ENCODE measurements around the gene C3orf38. TPM values are rescaled to one million over a fixed set of nuclear protein-coding genes. Genes with fewer than 3 reads are reported as not detected.

The C3orf38 gene
- total RNA-seq, 2 donors from 2014 or later = 37.3 to 41.7 TPM

DNA sequence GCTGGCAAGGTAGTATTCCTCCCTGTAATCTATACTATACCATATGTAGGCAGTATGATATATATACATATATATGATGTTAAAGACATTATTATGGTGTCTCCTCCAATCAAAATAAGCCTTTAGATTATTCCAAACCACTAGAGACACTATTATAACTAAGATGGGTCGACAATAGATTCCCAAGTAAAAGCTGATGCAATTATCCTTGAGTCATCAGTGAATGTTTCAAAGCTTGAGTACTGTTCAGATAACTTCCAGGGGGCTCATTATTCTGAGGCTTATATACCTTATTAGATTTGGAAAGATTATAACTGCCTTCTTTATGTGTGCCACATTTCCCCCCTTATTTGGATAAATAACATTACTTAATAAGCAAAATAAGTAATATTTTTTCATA is 11.9 kb upstream of the C3orf38 start:
- H3K27me3 Mint-ChIP-seq (ENCODE audit: low read depth) = no peaks in the 10 kb centered on the region
- peaks cover 4 to 27% of the 10 kb centered on the region in 2 donors for H3K36me3 Mint-ChIP-seq (ENCODE audit: insufficient read depth in 2 of 2)
- H3K9me3 Mint-ChIP-seq = no peaks in the 10 kb centered on the region
- H3K4me3 Mint-ChIP-seq = no peak overlapping the region
- H3K4me1 Mint-ChIP-seq (ENCODE audit: low read depth) = peaks cover 22% of the 10 kb centered on the region
- ATAC-seq (replicated peaks in 1 of 2) (no peak), DNase-seq (no peak)
- no peak overlapping the region for H3K27ac Mint-ChIP-seq

GRCh38 chr3:88141458-88142083 is 8.2 kb upstream of the C3orf38 start:
- Mint-ChIP-seq H3K36me3 (ENCODE audit: insufficient read depth in 2 of 2) (peaks cover 4 to 24% of the 10 kb centered on the region in 2 donors), H3K27ac (no peak overlapping the region), H3K27me3 (ENCODE audit: low read depth) (no peaks in the 10 kb centered on the region), H3K9me3 (no peaks in the 10 kb centered on the region), H3K4me3 (no peak overlapping the region), H3K4me1 (ENCODE audit: low read depth) (peaks cover 14% of the 10 kb centered on the region)
- DNase-seq (no peak), ATAC-seq (replicated peaks in 1 of 2) (no peak)

DNA sequence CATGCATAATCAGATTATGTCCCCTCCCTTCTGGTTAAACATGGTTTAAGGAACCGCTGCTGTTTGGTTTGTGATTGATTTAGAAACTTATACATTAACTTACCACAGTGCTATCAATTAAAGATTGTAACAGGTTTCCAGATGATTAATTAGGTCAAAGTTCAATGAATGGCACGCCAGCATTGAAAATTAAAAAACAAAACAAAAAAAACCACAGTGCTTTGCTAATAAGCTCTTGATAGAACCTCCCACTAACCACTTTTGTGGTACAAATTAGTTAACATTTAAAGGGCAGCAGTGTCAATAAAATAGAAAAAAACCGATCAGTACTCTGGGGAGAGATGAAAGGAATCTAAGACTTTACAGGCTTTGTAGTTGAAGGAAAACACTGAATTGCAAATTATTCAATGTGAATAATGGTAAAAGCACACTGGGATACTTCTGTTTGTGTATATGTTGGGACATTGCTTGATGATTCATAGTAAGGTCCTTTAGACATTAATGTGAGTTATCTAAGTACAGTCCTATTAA is 7.6 kb upstream of the C3orf38 start:
- Mint-ChIP-seq H3K9me3 (no peaks in the 10 kb centered on the region), H3K4me3 (peak overlapping the region in 1 of 2 donors; percentile 43), H3K27me3 (ENCODE audit: low read depth) (peaks cover 4% of the 10 kb centered on the region), H3K36me3 (ENCODE audit: insufficient read depth in 2 of 2) (peaks cover 4 to 23% of the 10 kb centered on the region in 2 donors), H3K27ac (peak overlapping the region; percentile 73), H3K4me1 (ENCODE audit: low read depth) (peaks cover 19% of the 10 kb centered on the region)
- DNase-seq (no peak), ATAC-seq (replicated peaks in 1 of 2) (no peak)

GRCh38 chr3:88147261-88147660 is 2.5 kb upstream of the C3orf38 start:
- Mint-ChIP-seq H3K4me3 (no peak overlapping the region), H3K9me3 (no peaks in the 10 kb centered on the region), H3K4me1 (ENCODE audit: low read depth) (peaks cover 39% of the 10 kb centered on the region), H3K36me3 (ENCODE audit: insufficient read depth in 2 of 2) (peaks cover 4 to 8% of the 10 kb centered on the region in 2 donors), H3K27ac (no peak overlapping the region), H3K27me3 (ENCODE audit: low read depth) (peaks cover 5% of the 10 kb centered on the region)
- ATAC-seq (replicated peaks in 1 of 2) = no peak
- DNase-seq = no peak

DNA sequence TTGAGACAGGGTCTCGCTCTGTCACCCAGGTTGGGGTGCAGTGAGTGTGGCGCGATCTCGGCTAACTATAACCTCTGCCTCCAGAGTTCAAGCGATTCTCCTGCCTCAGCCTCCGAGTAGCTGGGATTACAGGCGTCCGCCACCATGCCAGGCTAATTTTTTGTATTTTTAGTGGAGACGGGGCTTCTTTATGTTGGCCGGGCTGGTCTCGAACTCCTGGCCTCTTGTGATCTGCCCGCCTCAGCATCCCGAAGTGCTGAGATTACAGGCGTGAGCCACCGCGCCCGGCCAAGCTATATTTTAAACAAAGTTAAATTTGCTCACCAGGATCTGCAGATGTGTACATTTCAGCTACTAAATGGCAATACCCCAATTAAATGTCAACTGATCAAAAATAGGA is 1.1 kb upstream of the C3orf38 start:
- H3K9me3 Mint-ChIP-seq = no peaks in the 10 kb centered on the region
- peaks cover 5% of the 10 kb centered on the region for H3K27me3 Mint-ChIP-seq (ENCODE audit: low read depth)
- ATAC-seq (replicated peaks in 1 of 2) = no peak
- peaks cover 47% of the 10 kb centered on the region for H3K4me1 Mint-ChIP-seq (ENCODE audit: low read depth)
- peak overlapping the region; percentile 95 to 97 for H3K4me3 Mint-ChIP-seq
- H3K27ac Mint-ChIP-seq = peak overlapping the region; percentile 98
- H3K36me3 Mint-ChIP-seq (ENCODE audit: insufficient read depth in 2 of 2) = peaks cover 4 to 7% of the 10 kb centered on the region in 2 donors
- no peak for DNase-seq

DNA sequence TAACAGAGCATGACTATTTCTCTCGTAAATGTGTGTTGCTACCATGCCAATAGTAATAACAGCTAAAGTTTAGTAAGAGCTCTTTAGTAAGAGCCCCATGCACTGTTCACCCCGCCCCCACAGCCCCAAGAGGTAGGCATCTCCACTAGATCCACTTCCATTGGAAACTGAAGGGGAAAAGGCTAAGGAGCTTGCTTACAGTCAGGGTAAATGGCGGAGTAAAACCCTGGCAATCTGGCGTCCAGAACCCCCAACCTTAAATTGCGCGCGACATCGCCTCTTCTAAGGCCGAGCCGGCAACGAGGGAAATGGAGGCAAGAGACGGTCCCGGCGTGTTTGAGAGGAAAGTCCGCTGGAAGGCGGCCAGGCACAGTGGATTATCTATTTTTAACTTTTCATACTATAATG is 654 bp upstream of the C3orf38 start:
- peak; percentile 29 to 37 for ATAC-seq (replicated peaks in 1 of 2)
- no peak for DNase-seq
- H3K4me3 Mint-ChIP-seq = peak overlapping the region; percentile 95 to 97
- H3K27me3 Mint-ChIP-seq (ENCODE audit: low read depth) = peaks cover 5% of the 10 kb centered on the region
- peaks cover 47% of the 10 kb centered on the region for H3K4me1 Mint-ChIP-seq (ENCODE audit: low read depth)
- no peaks in the 10 kb centered on the region for H3K9me3 Mint-ChIP-seq
- peaks cover 4 to 7% of the 10 kb centered on the region in 2 donors for H3K36me3 Mint-ChIP-seq (ENCODE audit: insufficient read depth in 2 of 2)
- peak overlapping the region; percentile 98 for H3K27ac Mint-ChIP-seq

- Mint-ChIP-seq H3K4me1 (ENCODE audit: low read depth) (peaks cover 47% of the 10 kb centered on the region), H3K36me3 (ENCODE audit: insufficient read depth in 2 of 2) (peaks cover 4 to 10% of the 10 kb centered on the region in 2 donors), H3K9me3 (no peaks in the 10 kb centered on the region), H3K27ac (peak overlapping the region; percentile 99), H3K27me3 (ENCODE audit: low read depth) (peaks cover 5% of the 10 kb centered on the region), H3K4me3 (peak overlapping the region; percentile 95 to 96)
- ATAC-seq (replicated peaks in 1 of 2) = peak; percentile 10 to 21
- peak in 1 of 2 donors; percentile 39 for DNase-seq
Observed at GRCh38 chr3:88150371-88150770, 612 bp downstream of the C3orf38 start.

DNA sequence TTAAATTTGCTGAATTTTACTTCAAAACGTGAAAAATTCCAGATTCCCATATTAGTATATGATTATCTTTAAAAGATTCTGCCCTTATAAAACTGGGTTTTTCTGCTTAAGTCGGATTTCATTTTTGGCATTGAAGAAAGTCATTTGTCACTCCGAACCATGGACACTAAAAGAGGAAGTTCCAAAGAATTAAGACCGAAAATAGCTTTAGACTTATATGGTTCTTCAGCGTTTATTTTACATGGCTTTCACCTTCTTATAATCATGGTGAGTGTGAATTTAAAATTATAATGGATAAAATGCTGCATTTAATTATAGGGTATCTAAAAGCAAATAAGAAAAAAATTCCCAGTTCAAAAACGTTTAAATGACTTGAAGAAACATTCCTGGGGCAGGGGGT is 1.0 kb downstream of the C3orf38 start:
- ATAC-seq (replicated peaks in 1 of 2) = no peak
- Mint-ChIP-seq H3K27ac (peak overlapping the region; percentile 99), H3K4me1 (ENCODE audit: low read depth) (peaks cover 47% of the 10 kb centered on the region), H3K27me3 (ENCODE audit: low read depth) (peaks cover 5% of the 10 kb centered on the region), H3K4me3 (peak overlapping the region; percentile 95 to 96), H3K36me3 (ENCODE audit: insufficient read depth in 2 of 2) (peaks cover 4 to 10% of the 10 kb centered on the region in 2 donors), H3K9me3 (no peaks in the 10 kb centered on the region)
- DNase-seq = no peak

DNA sequence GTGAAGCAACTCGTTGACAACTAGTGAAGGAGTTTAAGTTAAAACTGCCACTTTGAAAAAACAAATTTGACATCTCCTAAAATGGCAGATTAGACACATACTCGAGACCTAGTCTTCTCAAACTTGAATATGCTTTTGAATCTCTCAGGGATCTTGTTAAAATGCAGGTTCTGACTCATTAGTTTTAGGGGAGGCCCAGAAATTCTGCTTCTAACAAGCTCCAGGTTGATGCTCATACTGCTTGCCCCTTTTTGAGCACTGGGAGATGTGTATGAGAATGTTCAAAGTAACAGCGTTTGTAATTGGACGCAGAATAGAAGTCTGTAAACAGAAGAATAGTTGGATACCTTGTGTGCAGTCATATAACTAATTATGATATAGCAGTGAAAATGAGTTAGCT is 1.6 kb downstream of the C3orf38 start:
- H3K27me3 Mint-ChIP-seq (ENCODE audit: low read depth) = peaks cover 5% of the 10 kb centered on the region
- H3K4me3 Mint-ChIP-seq = peak overlapping the region; percentile 95 to 96
- H3K4me1 Mint-ChIP-seq (ENCODE audit: low read depth) = peaks cover 46% of the 10 kb centered on the region
- H3K27ac Mint-ChIP-seq = peak overlapping the region; percentile 86
- ATAC-seq (replicated peaks in 1 of 2) = peak in 1 of 2 donors; percentile 17
- no peaks in the 10 kb centered on the region for H3K9me3 Mint-ChIP-seq
- DNase-seq = peak in 1 of 2 donors; percentile 9
- H3K36me3 Mint-ChIP-seq (ENCODE audit: insufficient read depth in 2 of 2) = peaks cover 4 to 16% of the 10 kb centered on the region in 2 donors

DNA sequence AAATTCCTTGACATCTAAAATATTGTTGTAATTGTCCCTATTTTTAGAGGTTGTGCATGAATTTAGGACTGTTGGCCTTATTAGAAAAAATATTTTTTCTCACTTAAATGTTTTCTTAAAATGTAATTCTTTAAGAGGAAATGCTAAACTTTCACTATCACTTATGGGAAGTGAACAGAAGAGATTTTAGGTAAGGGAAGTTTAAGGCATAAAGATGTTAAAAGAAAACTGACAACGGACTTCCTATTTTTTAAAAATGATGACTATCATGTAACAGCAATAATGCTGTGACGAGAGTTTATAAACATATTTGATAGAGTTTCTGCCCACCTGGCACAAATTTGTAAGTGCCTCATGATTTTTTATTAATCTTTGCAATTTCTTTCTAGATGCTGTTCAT is 3.1 kb downstream of the C3orf38 start:
- Mint-ChIP-seq H3K9me3 (no peaks in the 10 kb centered on the region), H3K4me3 (peak overlapping the region; percentile 64 to 95), H3K27me3 (ENCODE audit: low read depth) (no peaks in the 10 kb centered on the region), H3K36me3 (ENCODE audit: insufficient read depth in 2 of 2) (peaks cover 5 to 25% of the 10 kb centered on the region in 2 donors), H3K4me1 (ENCODE audit: low read depth) (peaks cover 34% of the 10 kb centered on the region), H3K27ac (peak overlapping the region; percentile 28)
- ATAC-seq (replicated peaks in 1 of 2) (no peak), DNase-seq (no peak)

GRCh38 chr3:88166419-88166971 is 16.7 kb downstream of the C3orf38 start:
- Mint-ChIP-seq H3K36me3 (ENCODE audit: insufficient read depth in 2 of 2) (peaks cover 3 to 15% of the 10 kb centered on the region in 2 donors), H3K4me3 (no peak overlapping the region), H3K27ac (no peak overlapping the region), H3K4me1 (ENCODE audit: low read depth) (no peaks in the 10 kb centered on the region), H3K27me3 (ENCODE audit: low read depth) (no peaks in the 10 kb centered on the region), H3K9me3 (no peaks in the 10 kb centered on the region)
- ATAC-seq (replicated peaks in 1 of 2) = no peak
- DNase-seq = no peak

- DNase-seq (no peak), ATAC-seq (replicated peaks in 1 of 2) (no peak)
- Mint-ChIP-seq H3K4me3 (no peak overlapping the region), H3K36me3 (ENCODE audit: insufficient read depth in 2 of 2) (peaks cover 3 to 13% of the 10 kb centered on the region in 2 donors), H3K9me3 (no peaks in the 10 kb centered on the region), H3K4me1 (ENCODE audit: low read depth) (no peaks in the 10 kb centered on the region), H3K27me3 (ENCODE audit: low read depth) (no peaks in the 10 kb centered on the region), H3K27ac (no peak overlapping the region)
Observed at GRCh38 chr3:88167173-88167572, 17.4 kb downstream of the C3orf38 start.

DNA sequence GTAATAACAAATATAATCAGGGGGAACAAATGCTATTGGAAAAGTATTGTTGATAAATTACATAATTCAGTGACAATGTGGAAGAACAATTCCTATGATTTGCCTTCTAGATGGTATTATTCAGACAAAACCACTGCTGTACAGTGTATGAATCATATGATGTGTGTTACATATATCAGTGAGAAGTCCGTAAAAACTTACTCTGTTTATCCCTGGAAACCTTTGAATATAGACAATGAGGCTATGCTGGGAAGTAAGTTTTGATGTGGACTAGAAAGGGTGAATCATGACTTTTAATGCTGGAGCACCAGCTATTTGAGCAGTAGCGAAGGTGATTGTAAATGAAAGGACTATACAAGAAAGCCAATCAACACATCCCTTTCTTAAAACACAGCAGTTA is 17.9 kb downstream of the C3orf38 start:
- Mint-ChIP-seq H3K4me1 (ENCODE audit: low read depth) (no peaks in the 10 kb centered on the region), H3K4me3 (no peak overlapping the region), H3K27me3 (ENCODE audit: low read depth) (no peaks in the 10 kb centered on the region), H3K27ac (no peak overlapping the region), H3K36me3 (ENCODE audit: insufficient read depth in 2 of 2) (peaks cover 3 to 10% of the 10 kb centered on the region in 2 donors), H3K9me3 (no peaks in the 10 kb centered on the region)
- ATAC-seq (replicated peaks in 1 of 2) (no peak), DNase-seq (no peak)
